WTC11 (cell line): ENCODE measurements around the gene PHACTR3.

Source experiments
- CREB1 ChIP-seq: sonication (generic); formaldehyde crosslinking; IDR thresholded peaks from 2 replicates; pipeline ENCODE4 v1.8.0; 2023; ENCODE audit warnings: mild to moderate bottlenecking, missing genetic modification reagents
- CREM ChIP-seq: sonication (generic); formaldehyde crosslinking; IDR thresholded peaks from 2 replicates; pipeline ENCODE4 v1.8.1; 2022; ENCODE audit warnings: mild to moderate bottlenecking, missing genetic modification reagents, moderate library complexity
- ETV6 ChIP-seq: sonication (generic); formaldehyde crosslinking; IDR thresholded peaks from 2 replicates; pipeline ENCODE4 v1.8.1; 2022; ENCODE audit warnings: mild to moderate bottlenecking, missing genetic modification reagents
- NFYB ChIP-seq: sonication (generic); formaldehyde crosslinking; conservative IDR thresholded peaks from 2 replicates; pipeline ENCODE4 v1.8.0; 2022; ENCODE audit warnings: low read depth, missing genetic modification reagents
- RORB ChIP-seq: fragments of 250-450 bp; sonication (Bioruptor Pico); IDR thresholded peaks from 2 replicates; pipeline ENCODE4 v1.9.0; 2021; ENCODE audit warnings: mild to moderate bottlenecking
- SP1 ChIP-seq: sonication (generic); formaldehyde crosslinking; conservative IDR thresholded peaks from 2 replicates; pipeline ENCODE4 v1.8.1; 2022; ENCODE audit warnings: missing genetic modification reagents
- ZBTB21 ChIP-seq: sonication (generic); formaldehyde crosslinking; IDR thresholded peaks from 2 replicates; pipeline ENCODE4 v1.8.1; 2023; ENCODE audit warnings: mild to moderate bottlenecking, missing genetic modification reagents, borderline replicate concordance
- TF ChIP-seq, protein P1 (sequence below): fragments of 200-600 bp; IDR thresholded peaks from 2 replicates; pipeline ENCODE4 v1.8.0; 2022; ENCODE audit warnings: antibody characterized with exemption
- TF ChIP-seq, protein P2 (sequence below): sonication (generic); formaldehyde crosslinking; IDR thresholded peaks from 2 replicates; pipeline ENCODE4 v1.8.1; 2022; ENCODE audit warnings: mild to moderate bottlenecking, missing genetic modification reagents, moderate library complexity, borderline replicate concordance
- TF ChIP-seq, protein P3 (sequence below): sonication (generic); formaldehyde crosslinking; IDR thresholded peaks from 2 replicates; pipeline ENCODE4 v1.8.0; 2023; ENCODE audit warnings: missing genetic modification reagents
- TF ChIP-seq, protein P4 (sequence below): fragments of 250-450 bp; sonication (Bioruptor Pico); IDR thresholded peaks from 2 replicates; pipeline ENCODE4 v1.9.0; 2021; ENCODE audit warnings: moderate library complexity, mild to moderate bottlenecking, inconsistent platforms, borderline replicate concordance
- TF ChIP-seq, protein P5 (sequence below): sonication (generic); formaldehyde crosslinking; IDR thresholded peaks from 2 replicates; pipeline ENCODE4 v1.8.0; 2022; ENCODE audit warnings: mild to moderate bottlenecking, missing genetic modification reagents
- TF ChIP-seq, protein P6 (sequence below): sonication (generic); formaldehyde crosslinking; IDR thresholded peaks from 2 replicates; pipeline ENCODE4 v1.8.0; 2023; ENCODE audit warnings: mild to moderate bottlenecking, missing genetic modification reagents
- TF ChIP-seq, protein P7 (sequence below): sonication (generic); formaldehyde crosslinking; IDR thresholded peaks from 2 replicates; pipeline ENCODE4 v1.8.1; 2022; ENCODE audit warnings: mild to moderate bottlenecking, moderate library complexity, missing genetic modification reagents

DNA sequence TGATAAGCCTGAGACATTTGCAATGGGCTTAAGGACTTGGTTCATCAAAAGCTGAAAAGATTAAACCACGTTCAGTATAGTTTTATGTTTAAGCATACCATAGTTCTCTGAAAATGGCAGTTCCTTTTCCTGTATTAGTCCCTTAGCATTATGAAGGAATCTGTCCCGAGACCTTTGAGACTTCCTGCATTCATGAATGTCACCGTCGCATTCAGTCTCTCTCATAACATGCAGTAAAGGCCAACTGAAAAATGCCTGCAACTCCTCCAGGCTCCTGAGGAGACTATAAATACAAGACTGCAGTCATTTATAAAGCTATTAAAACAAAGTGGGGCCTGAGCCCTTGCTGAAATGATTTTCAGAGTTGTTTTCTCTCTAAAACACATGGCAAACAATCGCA, 200.0 kb downstream of the PHACTR3 start:
- TF ChIP-seq, protein P1, sequence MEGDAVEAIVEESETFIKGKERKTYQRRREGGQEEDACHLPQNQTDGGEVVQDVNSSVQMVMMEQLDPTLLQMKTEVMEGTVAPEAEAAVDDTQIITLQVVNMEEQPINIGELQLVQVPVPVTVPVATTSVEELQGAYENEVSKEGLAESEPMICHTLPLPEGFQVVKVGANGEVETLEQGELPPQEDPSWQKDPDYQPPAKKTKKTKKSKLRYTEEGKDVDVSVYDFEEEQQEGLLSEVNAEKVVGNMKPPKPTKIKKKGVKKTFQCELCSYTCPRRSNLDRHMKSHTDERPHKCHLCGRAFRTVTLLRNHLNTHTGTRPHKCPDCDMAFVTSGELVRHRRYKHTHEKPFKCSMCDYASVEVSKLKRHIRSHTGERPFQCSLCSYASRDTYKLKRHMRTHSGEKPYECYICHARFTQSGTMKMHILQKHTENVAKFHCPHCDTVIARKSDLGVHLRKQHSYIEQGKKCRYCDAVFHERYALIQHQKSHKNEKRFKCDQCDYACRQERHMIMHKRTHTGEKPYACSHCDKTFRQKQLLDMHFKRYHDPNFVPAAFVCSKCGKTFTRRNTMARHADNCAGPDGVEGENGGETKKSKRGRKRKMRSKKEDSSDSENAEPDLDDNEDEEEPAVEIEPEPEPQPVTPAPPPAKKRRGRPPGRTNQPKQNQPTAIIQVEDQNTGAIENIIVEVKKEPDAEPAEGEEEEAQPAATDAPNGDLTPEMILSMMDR = no peak
- TF ChIP-seq, protein P2, sequence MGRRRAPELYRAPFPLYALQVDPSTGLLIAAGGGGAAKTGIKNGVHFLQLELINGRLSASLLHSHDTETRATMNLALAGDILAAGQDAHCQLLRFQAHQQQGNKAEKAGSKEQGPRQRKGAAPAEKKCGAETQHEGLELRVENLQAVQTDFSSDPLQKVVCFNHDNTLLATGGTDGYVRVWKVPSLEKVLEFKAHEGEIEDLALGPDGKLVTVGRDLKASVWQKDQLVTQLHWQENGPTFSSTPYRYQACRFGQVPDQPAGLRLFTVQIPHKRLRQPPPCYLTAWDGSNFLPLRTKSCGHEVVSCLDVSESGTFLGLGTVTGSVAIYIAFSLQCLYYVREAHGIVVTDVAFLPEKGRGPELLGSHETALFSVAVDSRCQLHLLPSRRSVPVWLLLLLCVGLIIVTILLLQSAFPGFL = no peak
- TF ChIP-seq, protein P3, sequence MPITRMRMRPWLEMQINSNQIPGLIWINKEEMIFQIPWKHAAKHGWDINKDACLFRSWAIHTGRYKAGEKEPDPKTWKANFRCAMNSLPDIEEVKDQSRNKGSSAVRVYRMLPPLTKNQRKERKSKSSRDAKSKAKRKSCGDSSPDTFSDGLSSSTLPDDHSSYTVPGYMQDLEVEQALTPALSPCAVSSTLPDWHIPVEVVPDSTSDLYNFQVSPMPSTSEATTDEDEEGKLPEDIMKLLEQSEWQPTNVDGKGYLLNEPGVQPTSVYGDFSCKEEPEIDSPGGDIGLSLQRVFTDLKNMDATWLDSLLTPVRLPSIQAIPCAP = no peak
- TF ChIP-seq, protein P4, sequence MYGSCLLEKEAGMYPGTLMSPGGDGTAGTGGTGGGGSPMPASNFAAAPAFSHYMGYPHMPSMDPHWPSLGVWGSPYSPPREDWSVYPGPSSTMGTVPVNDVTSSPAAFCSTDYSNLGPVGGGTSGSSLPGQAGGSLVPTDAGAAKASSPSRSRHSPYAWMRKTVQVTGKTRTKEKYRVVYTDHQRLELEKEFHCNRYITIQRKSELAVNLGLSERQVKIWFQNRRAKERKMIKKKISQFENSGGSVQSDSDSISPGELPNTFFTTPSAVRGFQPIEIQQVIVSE = no peak
- TF ChIP-seq SP1 (CRISPR knock-in tag) (no peak), NFYB (CRISPR knock-in tag) (no peak), CREB1 (CRISPR knock-in tag) (no peak), ETV6 (CRISPR knock-in tag) (no peak), RORB (CRISPR knock-in tag) (no peak), ZBTB21 (CRISPR knock-in tag) (no peak), CREM (CRISPR knock-in tag) (no peak)
- TF ChIP-seq, protein P5, sequence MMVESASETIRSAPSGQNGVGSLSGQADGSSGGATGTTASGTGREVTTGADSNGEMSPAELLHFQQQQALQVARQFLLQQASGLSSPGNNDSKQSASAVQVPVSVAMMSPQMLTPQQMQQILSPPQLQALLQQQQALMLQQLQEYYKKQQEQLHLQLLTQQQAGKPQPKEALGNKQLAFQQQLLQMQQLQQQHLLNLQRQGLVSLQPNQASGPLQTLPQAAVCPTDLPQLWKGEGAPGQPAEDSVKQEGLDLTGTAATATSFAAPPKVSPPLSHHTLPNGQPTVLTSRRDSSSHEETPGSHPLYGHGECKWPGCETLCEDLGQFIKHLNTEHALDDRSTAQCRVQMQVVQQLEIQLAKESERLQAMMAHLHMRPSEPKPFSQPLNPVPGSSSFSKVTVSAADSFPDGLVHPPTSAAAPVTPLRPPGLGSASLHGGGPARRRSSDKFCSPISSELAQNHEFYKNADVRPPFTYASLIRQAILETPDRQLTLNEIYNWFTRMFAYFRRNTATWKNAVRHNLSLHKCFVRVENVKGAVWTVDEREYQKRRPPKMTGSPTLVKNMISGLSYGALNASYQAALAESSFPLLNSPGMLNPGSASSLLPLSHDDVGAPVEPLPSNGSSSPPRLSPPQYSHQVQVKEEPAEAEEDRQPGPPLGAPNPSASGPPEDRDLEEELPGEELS (CRISPR knock-in tag) = no peak
- TF ChIP-seq, protein P6, sequence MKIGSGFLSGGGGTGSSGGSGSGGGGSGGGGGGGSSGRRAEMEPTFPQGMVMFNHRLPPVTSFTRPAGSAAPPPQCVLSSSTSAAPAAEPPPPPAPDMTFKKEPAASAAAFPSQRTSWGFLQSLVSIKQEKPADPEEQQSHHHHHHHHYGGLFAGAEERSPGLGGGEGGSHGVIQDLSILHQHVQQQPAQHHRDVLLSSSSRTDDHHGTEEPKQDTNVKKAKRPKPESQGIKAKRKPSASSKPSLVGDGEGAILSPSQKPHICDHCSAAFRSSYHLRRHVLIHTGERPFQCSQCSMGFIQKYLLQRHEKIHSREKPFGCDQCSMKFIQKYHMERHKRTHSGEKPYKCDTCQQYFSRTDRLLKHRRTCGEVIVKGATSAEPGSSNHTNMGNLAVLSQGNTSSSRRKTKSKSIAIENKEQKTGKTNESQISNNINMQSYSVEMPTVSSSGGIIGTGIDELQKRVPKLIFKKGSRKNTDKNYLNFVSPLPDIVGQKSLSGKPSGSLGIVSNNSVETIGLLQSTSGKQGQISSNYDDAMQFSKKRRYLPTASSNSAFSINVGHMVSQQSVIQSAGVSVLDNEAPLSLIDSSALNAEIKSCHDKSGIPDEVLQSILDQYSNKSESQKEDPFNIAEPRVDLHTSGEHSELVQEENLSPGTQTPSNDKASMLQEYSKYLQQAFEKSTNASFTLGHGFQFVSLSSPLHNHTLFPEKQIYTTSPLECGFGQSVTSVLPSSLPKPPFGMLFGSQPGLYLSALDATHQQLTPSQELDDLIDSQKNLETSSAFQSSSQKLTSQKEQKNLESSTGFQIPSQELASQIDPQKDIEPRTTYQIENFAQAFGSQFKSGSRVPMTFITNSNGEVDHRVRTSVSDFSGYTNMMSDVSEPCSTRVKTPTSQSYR (CRISPR knock-in tag) = no peak
- TF ChIP-seq, protein P7, sequence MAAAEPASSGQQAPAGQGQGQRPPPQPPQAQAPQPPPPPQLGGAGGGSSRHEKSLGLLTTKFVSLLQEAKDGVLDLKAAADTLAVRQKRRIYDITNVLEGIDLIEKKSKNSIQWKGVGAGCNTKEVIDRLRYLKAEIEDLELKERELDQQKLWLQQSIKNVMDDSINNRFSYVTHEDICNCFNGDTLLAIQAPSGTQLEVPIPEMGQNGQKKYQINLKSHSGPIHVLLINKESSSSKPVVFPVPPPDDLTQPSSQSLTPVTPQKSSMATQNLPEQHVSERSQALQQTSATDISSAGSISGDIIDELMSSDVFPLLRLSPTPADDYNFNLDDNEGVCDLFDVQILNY (CRISPR knock-in tag) = no peak
